Gastrocnemius medialis (tissue), 4 donors: Measurements from ENCODE around the gene NPB. TPM values are rescaled to one million over a fixed set of nuclear protein-coding genes. Genes with fewer than 3 reads are reported as not detected.

Experiments
- ATAC-seq, 2 donors: fragments of 150-250 bp; one replicate each; pipeline ENCODE4 v1.9.1; 2016
- DNase-seq, 2 donors: peaks; one replicate each; pipeline ENCODE4 v3.0.0-alpha.2; 2019
- H3K27ac ChIP-seq, 4 donors: fragments of 200-600 bp; sonication (generic); 1 replicate in 1 of 4; 2 replicates in 3 of 4; pipeline ENCODE4 v1.5.1; 2016 to 2018; ENCODE audit warnings: mild to moderate bottlenecking in 2 of 4, moderate library complexity in 1 of 4
- H3K27me3 ChIP-seq, 3 donors: fragments of 200-600 bp; sonication (generic) in 2 of 3; 1 replicate in 1 of 3; 2 replicates in 2 of 3; pipeline versions ENCODE4 v1.5.1 to v1.6.0; 2016 to 2019; ENCODE audit warnings: mild to moderate bottlenecking in 1 of 3, moderate library complexity in 1 of 3
- H3K36me3 ChIP-seq, 2 donors: fragments of 200-600 bp; sonication (generic) in 1 of 2; one replicate each; pipeline ENCODE4 v1.5.1; 2017 to 2018
- H3K4me1 ChIP-seq, 2 donors: fragments of 200-600 bp; sonication (generic) in 1 of 2; one replicate each; pipeline ENCODE4 v1.5.1; 2016 to 2017; ENCODE audit warnings: mild to moderate bottlenecking in 2 of 2
- H3K4me3 ChIP-seq, 4 donors: fragments of 200-600 bp; sonication (generic) in 3 of 4; 1 replicate in 1 of 4; 2 replicates in 3 of 4; pipeline ENCODE4 v1.5.1; 2016 to 2019; ENCODE audit warnings: mild to moderate bottlenecking in 2 of 4
- H3K9me3 ChIP-seq, 3 donors: fragments of 200-600 bp; sonication (generic) in 2 of 3; 1 replicate in 1 of 3; 2 replicates in 2 of 3; pipeline ENCODE4 v1.5.1; 2016 to 2019
- CTCF ChIP-seq, 5 experiments: fragments of 450-650 bp in 3 of 5; fragments of 200-600 bp in 2 of 5; sonication (generic) in 2 of 5; IDR thresholded peaks in 4 of 5; conservative IDR thresholded peaks in 1 of 5; 1 replicate in 4 of 5; 2 replicates in 1 of 5; pipeline ENCODE4 v1.5.1; 2016 to 2019; ENCODE audit warnings: antibody characterized with exemption in 5 of 5, mild to moderate bottlenecking in 3 of 5, moderate library complexity in 3 of 5
- POLR2A ChIP-seq, 2 donors: fragments of 450-650 bp; IDR thresholded peaks; one replicate each; pipeline ENCODE4 v1.6.1; 2017; ENCODE audit warnings: antibody characterized with exemption in 2 of 2, mild to moderate bottlenecking in 2 of 2, moderate library complexity in 2 of 2
- in situ Hi-C, 4 donors: fragments of 200-750 bp; cut with MboI; loops; one replicate each; pipeline versions ENCODE4 v1.15.0 to v1.8.0; 2017; ENCODE audit warnings: low sequenced_read_pairs in 4 of 4
- intact Hi-C: fragments of 100-400 bp; cut with DNase I; formaldehyde crosslinking; loops from one replicate; pipeline ENCODE4 v1.15.1; 2023; ENCODE audit warnings: low total_unique reads
- total RNA-seq, 4 donors: library from RNA; depleted of rRNA; stranded (reverse); fragments of >200 nt; gene quantifications; one replicate each; pipeline versions ENCODE4 v1.1.0 to v1.2.3, GENCODE V29; 2016

NPB gene
- total RNA-seq, 4 donors from 2014 or later: 0.46 to 1.4 (median 1.1) TPM; not detected in 1

DNA sequence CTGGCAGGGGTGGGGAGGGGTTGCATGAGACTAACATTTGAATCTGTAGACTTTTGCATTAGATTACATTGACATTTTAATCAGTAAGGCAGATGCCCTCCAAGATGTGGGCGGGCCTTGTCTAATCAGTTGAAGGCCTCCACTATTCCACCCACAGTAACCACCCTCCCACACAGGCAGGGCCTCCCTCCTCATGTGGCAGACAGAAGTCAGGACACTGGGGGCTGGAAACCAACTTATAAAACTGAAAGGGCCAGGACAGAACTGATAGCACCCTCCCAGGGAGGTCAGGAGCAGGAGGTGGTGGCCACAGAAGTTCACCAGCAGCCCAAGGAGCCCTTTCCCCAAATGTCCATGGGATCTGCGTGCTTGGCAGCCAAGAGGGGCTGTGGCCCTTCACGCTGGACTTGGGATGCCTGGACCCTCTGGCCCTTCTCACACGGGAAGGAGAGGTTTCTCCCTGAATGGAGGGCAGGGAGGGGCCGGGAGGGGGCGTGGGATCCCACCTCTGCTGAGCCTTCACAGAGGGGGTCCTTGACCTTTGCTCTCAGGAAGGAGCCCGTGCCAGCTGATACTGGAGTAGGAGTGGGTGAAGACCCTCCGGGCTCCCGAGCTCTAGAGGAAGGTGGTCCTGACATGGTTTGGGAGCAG is 30.4 kb downstream of the NPB start:
- Histone ChIP-seq H3K27ac (no peak overlapping the region), H3K36me3 (no peaks in the 10 kb centered on the region), H3K27me3 (peaks cover 0 to 3% (median 0%) of the 10 kb centered on the region in 3 donors), H3K9me3 (no peaks in the 10 kb centered on the region), H3K4me1 (peaks cover 12 to 13% of the 10 kb centered on the region in 2 donors), H3K4me3 (no peak overlapping the region)
- in situ Hi-C loops (no loop called here), intact Hi-C loops (no loop called here)
- TF ChIP-seq CTCF (IDR thresholded peaks at IDR 0.05 in 4 of 5, conservative IDR thresholded peaks at IDR 0.05 in 1 of 5) (no peak), POLR2A (IDR thresholded peaks at IDR 0.05) (no peak)
- DNase-seq: no peak
- ATAC-seq: no peak

GRCh38 chr17:81933178-81933699 is 31.2 kb downstream of the NPB start:
- no peak for DNase-seq
- Histone ChIP-seq H3K36me3 (no peaks in the 10 kb centered on the region), H3K27me3 (peaks cover 0 to under 1% (median 0%) of the 10 kb centered on the region in 3 donors), H3K9me3 (no peaks in the 10 kb centered on the region), H3K27ac (no peak overlapping the region), H3K4me3 (no peak overlapping the region), H3K4me1 (peaks cover 15 to 18% of the 10 kb centered on the region in 2 donors)
- in situ Hi-C loops: no loop called here
- ATAC-seq: no peak
- intact Hi-C loops: no loop called here
- TF ChIP-seq CTCF (IDR thresholded peaks at IDR 0.05 in 4 of 5, conservative IDR thresholded peaks at IDR 0.05 in 1 of 5) (no peak), POLR2A (IDR thresholded peaks at IDR 0.05) (no peak)

DNA sequence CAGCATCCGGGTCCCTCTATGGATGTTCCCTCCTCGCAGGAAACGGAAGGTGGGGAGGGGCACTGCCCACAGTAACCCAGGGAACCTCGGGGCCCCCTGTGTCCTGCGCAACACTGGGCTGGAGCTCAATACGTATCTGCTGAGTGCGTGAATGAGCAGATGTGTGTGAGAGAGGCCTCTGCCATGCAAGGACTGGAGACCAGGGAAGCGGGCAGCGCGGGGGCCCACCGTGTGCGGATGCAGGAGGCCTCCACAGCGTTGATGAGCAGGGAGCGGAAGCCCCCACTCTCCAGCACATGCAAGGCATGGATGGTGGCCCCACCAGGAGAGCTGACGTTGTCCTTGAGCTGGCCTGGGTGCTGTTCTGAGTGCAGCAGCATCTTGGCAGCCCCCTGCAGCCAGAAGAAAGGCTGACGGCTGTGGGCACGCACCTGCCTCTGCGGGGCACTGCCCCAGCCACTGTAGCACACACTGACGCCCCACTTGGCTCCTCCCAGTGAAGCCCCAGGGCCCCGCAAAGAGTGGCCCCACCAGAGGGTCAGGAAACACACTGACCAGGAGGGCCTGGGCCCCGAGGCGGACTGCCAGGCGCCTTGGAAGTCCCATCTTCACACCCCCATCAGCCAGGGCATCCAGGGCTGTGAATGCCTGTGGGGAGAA is 32.2 kb downstream of the NPB start:
- DNase-seq: no peak
- Histone ChIP-seq H3K27me3 (no peaks in the 10 kb centered on the region), H3K27ac (no peak overlapping the region), H3K4me1 (peaks cover 20 to 22% of the 10 kb centered on the region in 2 donors), H3K4me3 (no peak overlapping the region), H3K36me3 (no peaks in the 10 kb centered on the region), H3K9me3 (no peaks in the 10 kb centered on the region)
- TF ChIP-seq CTCF (IDR thresholded peaks at IDR 0.05 in 4 of 5, conservative IDR thresholded peaks at IDR 0.05 in 1 of 5): no peak
- TF ChIP-seq POLR2A (IDR thresholded peaks at IDR 0.05): no peak
- in situ Hi-C loops (no loop called here), intact Hi-C loops (no loop called here)
- ATAC-seq: no peak

DNA sequence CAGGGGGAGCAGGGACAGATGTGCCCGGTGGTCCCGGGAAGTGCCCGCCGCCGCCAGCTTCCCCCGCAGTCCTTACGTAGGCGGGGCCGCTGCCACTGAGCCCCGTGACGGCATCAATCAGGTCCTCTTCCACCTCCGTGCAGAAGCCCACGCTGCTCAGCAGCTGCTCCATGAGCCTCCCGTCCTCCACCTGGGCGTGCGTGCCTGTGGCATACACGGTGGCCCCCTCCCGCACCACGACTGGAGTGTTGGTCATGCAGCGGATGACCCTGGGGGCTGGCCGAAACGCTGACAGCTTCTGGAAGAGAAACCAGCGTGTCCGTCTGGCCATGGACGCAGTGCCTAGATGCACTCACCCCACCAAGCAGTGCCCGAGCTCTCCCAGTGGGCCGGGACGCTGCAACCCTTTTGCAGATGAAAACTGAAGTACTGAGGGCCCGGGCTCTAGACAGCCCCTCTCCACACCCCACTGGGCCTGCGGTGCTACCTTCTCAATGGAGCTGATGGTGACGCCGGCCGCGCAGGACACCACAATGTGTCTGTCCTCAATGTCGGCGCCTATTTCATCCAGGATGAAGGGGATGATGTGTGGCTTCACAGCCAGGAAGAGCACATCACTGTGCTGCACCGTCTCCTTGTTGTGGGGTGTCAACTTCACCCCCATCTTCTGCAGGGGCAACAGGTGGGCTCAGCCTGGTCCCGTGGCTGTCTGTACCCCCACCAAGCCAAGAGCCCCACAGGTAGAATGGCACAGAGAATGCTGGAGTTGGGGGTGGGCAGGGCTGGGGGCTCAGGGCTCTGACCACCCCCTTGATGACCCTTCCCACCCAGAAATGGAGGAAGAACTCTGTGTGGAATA is 33.0 kb downstream of the NPB start:
- Histone ChIP-seq H3K36me3 (no peaks in the 10 kb centered on the region), H3K4me3 (no peak overlapping the region), H3K9me3 (no peaks in the 10 kb centered on the region), H3K27ac (no peak overlapping the region), H3K4me1 (peaks cover 28% of the 10 kb centered on the region in 2 donors), H3K27me3 (no peaks in the 10 kb centered on the region)
- intact Hi-C loops: loop anchor here (5.0 kb wide), 1 partner anchor 362 kb away; no protein-coding TSS in a partner anchor
- no peak for TF ChIP-seq POLR2A (IDR thresholded peaks at IDR 0.05)
- DNase-seq (no peak), ATAC-seq (no peak)
- in situ Hi-C loops: no loop called here
